ENCODE results near the gene USH1C. TPM values are rescaled to one million over a fixed set of nuclear protein-coding genes. Genes with fewer than 3 reads are reported as not detected.

USH1C gene
- 24.6 and 35.4 TPM in 2 replicates for total RNA-seq (2014; rRNA removed; shearing (Covaris generic))
- polyA plus RNA-seq (2014; cell fraction: nucleus; rRNA removed): 78.5 and 121 TPM in 2 replicates

- peak; percentile 34 for DNase-seq (ENCODE audit: extremely low read depth, low read depth)
These were observed at the start of gene USH1C for GRCh38 chr11:17544181-17544622. TSS of gene USH1C (minus strand) at chr11:17544416. CDS start at chr11:17544307, 109 bp downstream.

- no peak for DNase-seq (ENCODE audit: extremely low read depth, low read depth)
These were observed 49.4 kb upstream of the USH1C start for GRCh38 chr11:17593466-17594245.

GRCh38 chr11:17591293-17591692 is 47.1 kb upstream of the USH1C start:
- no peak for DNase-seq (ENCODE audit: extremely low read depth, low read depth)

- no peak for DNase-seq (ENCODE audit: extremely low read depth, low read depth)
These were observed 46.2 kb upstream of the USH1C start for GRCh38 chr11:17590463-17590862.

GRCh38 chr11:17588721-17589120 is 44.5 kb upstream of the USH1C start:
- DNase-seq (ENCODE audit: extremely low read depth, low read depth): no peak

- no peak for DNase-seq (ENCODE audit: extremely low read depth, low read depth)
These were observed 44.0 kb upstream of the USH1C start for GRCh38 chr11:17588166-17588565.

- DNase-seq (ENCODE audit: extremely low read depth, low read depth): no peak
These were observed 41.9 kb upstream of the USH1C start for GRCh38 chr11:17585911-17586695.

GRCh38 chr11:17581732-17582053 is 37.5 kb upstream of the USH1C start:
- no peak for DNase-seq (ENCODE audit: extremely low read depth, low read depth)

- DNase-seq (ENCODE audit: extremely low read depth, low read depth): no peak
These were observed 37.0 kb upstream of the USH1C start for GRCh38 chr11:17581036-17581731.

GRCh38 chr11:17580271-17580670 is 36.1 kb upstream of the USH1C start:
- DNase-seq (ENCODE audit: extremely low read depth, low read depth): no peak

- DNase-seq (ENCODE audit: extremely low read depth, low read depth): no peak
These were observed 35.2 kb upstream of the USH1C start for GRCh38 chr11:17579451-17579850.

GRCh38 chr11:17578958-17579357 is 34.7 kb upstream of the USH1C start:
- no peak for DNase-seq (ENCODE audit: extremely low read depth, low read depth)

- DNase-seq (ENCODE audit: extremely low read depth, low read depth): no peak
These were observed 34.1 kb upstream of the USH1C start for GRCh38 chr11:17578296-17578695.

GRCh38 chr11:17575431-17576425 is 31.5 kb upstream of the USH1C start:
- DNase-seq (ENCODE audit: extremely low read depth, low read depth): no peak

GRCh38 chr11:17574141-17575091 is 30.2 kb upstream of the USH1C start:
- DNase-seq (ENCODE audit: extremely low read depth, low read depth): no peak

- DNase-seq (ENCODE audit: extremely low read depth, low read depth): no peak
These were observed 29.3 kb upstream of the USH1C start for GRCh38 chr11:17573526-17573925.

GRCh38 chr11:17572791-17573460 is 28.7 kb upstream of the USH1C start:
- DNase-seq (ENCODE audit: extremely low read depth, low read depth): no peak

- no peak for DNase-seq (ENCODE audit: extremely low read depth, low read depth)
These were observed 28.1 kb upstream of the USH1C start for GRCh38 chr11:17572359-17572690.

Measured in NCI-H460 (cell line).